GM18861 (cell line): ENCODE results near the gene COL15A1.

ENCODE experiments used
- ATAC-seq: cut with Tn5 transposase; IDR thresholded peaks from one replicate; pipeline ENCODE4 v1.9.1; 2021; ENCODE audit not compliant: unreplicated experiment

Gene COL15A1

GRCh38 chr9:98971168-98971914, 27.6 kb downstream of the COL15A1 start:
- ATAC-seq = no peak

- no peak for ATAC-seq
These were observed 28.2 kb downstream of the COL15A1 start for GRCh38 chr9:98971915-98972223.

GRCh38 chr9:98972716-98973115, 29.0 kb downstream of the COL15A1 start:
- no peak for ATAC-seq

GRCh38 chr9:98973171-98973570, 29.5 kb downstream of the COL15A1 start:
- no peak for ATAC-seq

- ATAC-seq = no peak
These were observed 29.9 kb downstream of the COL15A1 start for GRCh38 chr9:98973576-98973975.

GRCh38 chr9:98974106-98974505, 30.4 kb downstream of the COL15A1 start:
- no peak for ATAC-seq

GRCh38 chr9:98974554-98974953, 30.8 kb downstream of the COL15A1 start:
- ATAC-seq = no peak

GRCh38 chr9:98974994-98975712, 31.4 kb downstream of the COL15A1 start:
- ATAC-seq = peak; percentile 86

- ATAC-seq = no peak
These were observed 32.1 kb downstream of the COL15A1 start for GRCh38 chr9:98975838-98976237.

GRCh38 chr9:98977246-98977714, 33.6 kb downstream of the COL15A1 start:
- ATAC-seq = no peak

- ATAC-seq = no peak
These were observed 34.1 kb downstream of the COL15A1 start for GRCh38 chr9:98977813-98978212.

- ATAC-seq = no peak
These were observed 34.5 kb downstream of the COL15A1 start for GRCh38 chr9:98978231-98978681.

GRCh38 chr9:98980291-98980690, 36.6 kb downstream of the COL15A1 start:
- no peak for ATAC-seq

GRCh38 chr9:98983295-98984268, 39.9 kb downstream of the COL15A1 start:
- ATAC-seq = no peak

- ATAC-seq = no peak
These were observed 41.9 kb downstream of the COL15A1 start for GRCh38 chr9:98985596-98985995.

- no peak for ATAC-seq
These were observed 43.4 kb downstream of the COL15A1 start for GRCh38 chr9:98986866-98987651.

- ATAC-seq = no peak
These were observed 45.6 kb downstream of the COL15A1 start for GRCh38 chr9:98989036-98990000.

- ATAC-seq = no peak
These were observed 46.6 kb downstream of the COL15A1 start for GRCh38 chr9:98990181-98990870.
